ENCODE results near the gene ADD1.

ADD1 gene

DNA sequence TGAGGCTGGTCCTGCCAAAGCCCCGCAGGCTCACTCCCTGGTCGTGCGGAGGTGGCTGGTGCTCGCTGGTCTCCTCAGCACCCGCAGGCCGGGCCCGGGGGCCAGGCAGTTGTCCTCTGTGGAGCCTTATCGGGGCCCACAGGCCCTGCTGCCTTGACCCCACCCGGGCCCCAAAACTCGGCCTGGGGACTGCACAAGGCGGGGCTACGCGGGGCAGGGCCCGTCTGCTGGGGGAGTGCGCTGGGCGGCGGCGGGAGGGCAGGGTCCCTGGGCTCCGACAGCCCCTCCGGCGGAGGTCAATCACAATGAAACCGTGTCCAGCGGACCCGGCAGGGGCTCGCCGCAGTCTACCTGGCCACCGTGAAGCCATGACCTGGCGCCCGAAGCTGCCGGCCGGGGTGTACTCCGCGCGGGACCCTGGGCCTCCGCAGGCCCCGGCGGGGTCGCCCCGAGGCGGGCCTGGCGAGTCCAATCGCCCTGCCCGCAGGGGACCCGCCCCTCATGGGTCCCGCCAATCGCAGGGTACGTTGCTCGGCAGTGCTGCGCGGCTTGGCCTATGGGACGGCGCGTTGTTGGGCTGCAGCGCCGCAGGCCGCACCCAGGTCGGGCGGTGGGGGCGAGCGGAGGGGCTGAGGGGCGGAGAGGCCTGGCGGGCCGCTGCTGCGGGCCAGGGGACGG is at the start of gene ADD1:
TSS of gene ADD1 (plus strand) at position 582 of the 678 bp plus-strand sequence. CDS start 32,072 bp downstream, outside the sequence.
- DNase-seq: peak; percentile 92

GRCh38 chr4:2794486-2795299 is 49.0 kb upstream of the ADD1 start:
- peak; percentile 67 for DNase-seq

- DNase-seq: no peak
Observed at GRCh38 chr4:2795300-2795892, 48.2 kb upstream of the ADD1 start.

- DNase-seq: no peak
Observed at GRCh38 chr4:2795893-2796848, 47.5 kb upstream of the ADD1 start.

DNA sequence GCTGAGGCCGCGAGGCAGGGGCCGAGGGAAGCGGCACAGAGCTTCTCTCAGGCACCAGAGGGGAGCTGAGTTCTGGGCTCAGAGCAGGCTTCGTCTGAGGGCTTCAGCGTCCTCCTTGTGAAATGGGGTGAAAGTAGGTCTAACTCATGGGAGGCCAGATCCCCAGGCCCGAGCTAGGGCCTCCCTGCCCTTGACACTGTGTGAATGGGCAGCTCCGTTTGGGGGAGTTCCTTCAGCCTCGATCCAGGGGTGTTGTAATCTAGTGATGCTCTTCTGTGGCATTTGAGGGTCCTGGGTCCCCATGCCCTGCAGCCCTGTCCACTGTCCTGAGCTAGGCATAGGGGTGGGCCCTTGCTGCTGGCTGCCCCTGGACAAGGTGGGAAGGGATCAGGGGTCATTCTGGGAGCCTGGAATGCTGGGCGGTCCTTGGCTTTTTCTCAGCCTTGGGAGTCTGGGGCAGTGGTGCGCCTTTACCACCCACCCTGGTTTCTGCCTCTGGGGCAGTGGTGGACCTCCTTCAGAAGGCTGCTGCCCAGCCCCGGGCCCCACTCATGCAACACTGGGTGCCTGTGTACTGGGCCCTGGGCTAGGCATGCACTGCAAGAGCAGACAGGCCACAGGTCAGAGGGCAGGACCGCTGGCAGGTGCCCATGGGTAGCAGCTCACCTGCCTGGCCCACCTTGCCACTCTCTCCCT is 46.6 kb upstream of the ADD1 start:
- DNase-seq: no peak

DNA sequence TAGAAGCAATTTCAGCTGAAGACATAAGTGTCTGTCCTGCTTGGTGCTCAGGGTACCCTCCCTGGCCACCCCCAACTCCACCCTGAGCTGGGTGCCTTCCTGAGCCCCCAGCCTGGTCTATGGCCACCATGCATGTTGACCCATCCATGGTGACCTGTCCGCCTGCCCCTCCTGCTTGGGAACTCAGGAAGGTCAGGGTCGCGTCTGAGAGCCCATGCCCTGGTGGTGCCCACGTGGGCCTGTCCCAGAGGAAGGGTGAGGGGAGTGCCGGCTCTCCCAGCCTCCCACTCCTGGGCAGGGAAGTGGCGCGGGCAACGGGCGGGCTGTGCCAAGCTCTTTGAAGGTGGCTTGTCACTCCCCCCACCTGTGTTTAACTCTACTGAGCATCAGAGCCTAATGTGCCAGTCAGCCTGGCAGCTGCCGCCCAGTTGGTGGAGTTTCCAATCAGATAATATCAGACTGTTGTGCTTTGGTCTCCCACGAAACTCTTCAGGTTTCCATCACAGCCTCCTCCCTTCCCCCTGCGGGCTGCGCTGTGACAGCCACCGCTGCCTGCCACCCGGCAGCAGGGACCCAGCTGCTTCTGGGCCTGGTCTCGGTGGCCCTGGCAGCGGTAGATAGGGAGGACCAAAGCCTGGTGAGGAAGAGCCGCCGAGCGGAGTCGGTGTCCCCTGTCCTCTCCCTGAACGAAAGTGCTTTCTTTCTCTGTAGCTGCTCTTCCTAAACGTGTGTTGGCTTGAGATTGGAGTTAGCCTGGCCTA is 45.9 kb upstream of the ADD1 start:
- peak; percentile 46 for DNase-seq

DNA sequence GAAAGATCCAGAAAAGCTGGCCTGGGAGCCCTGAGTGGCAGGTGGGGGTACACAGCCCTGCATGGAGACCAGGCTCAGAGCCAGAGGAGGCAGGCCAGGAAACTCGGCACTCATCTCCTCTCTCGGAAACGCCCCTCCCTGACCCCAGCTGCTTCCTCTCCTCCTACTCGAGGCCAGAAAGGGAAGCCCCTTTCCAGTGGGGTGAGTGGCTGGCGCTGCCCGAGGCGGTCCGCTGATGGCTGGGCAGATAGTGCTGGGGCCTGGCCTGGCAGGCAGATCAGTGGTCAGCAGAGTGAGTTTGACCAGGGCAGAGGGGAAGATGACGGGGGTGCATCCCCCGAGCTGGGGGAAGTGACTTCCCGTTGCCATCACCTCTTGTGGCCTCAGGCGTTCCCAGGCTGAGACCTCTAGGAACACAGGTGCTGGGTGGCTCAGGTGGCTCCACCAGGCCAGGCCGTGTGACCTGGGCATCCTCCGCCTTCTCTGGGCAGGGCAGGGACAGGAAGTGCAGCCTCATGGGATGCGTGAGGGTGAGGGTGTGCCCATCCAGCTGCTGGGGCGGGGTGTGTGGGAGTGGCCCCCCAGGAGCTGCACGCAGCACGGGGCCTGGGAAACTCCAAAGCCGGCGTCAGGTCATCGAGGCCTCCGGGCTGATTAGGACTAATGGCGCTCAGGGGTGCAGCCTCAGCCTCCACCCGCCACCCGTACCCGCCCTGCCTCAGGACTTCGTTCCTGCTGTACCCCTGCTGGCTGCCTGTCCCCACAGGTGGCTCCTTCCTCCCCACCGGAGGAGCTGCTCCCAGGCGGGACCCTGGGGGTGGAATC is 45.0 kb upstream of the ADD1 start:
- peak; percentile 69 for DNase-seq

GRCh38 chr4:2799224-2799911 is 44.3 kb upstream of the ADD1 start:
- DNase-seq: no peak

- no peak for DNase-seq
Observed at GRCh38 chr4:2799971-2800690, 43.5 kb upstream of the ADD1 start.

DNA sequence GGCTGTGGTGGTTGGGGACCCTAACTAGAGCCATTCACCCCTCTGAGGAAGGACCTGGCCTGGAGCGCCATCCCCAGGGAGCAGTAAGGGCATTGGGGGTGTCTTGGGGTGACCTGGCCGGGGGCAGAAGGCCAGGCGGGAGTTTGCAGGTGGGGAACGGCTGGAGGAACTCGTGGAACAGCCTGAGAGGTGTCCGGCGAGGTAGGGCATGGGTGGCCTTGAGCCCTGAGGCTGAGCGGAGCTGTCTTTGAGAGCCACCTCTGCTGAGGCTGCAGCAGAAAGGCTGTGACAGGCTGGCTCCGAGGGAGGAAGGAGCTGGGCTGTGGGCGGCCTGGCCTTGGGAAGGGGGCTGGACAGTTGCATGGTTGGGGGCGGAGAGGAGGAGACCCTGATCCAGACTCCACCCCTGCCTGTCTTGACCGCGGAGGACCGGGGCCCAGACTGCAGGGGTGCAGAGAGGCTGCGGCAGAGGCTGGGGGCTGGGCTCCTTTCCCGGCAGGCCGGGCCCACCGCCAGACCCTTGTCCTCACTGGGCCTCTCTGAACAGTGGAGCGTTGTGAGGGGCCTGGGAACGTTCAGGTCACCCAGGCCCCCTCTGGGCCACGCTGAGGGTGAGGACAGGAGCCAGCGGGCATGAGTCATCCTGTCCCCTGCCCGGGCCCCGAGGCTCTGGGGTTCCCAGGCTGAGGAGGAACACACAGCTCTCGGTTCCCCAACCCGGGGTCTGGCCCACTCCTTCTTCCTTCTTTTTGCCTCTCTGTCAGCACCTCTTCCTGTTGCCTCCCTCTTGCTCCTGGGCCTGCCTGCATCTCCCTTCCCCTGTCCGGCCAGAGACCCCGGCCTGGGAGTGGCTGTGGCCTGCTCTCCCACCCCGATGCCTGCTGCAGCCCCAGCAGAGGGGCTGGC is 42.7 kb upstream of the ADD1 start:
- peak; percentile 77 for DNase-seq

DNA sequence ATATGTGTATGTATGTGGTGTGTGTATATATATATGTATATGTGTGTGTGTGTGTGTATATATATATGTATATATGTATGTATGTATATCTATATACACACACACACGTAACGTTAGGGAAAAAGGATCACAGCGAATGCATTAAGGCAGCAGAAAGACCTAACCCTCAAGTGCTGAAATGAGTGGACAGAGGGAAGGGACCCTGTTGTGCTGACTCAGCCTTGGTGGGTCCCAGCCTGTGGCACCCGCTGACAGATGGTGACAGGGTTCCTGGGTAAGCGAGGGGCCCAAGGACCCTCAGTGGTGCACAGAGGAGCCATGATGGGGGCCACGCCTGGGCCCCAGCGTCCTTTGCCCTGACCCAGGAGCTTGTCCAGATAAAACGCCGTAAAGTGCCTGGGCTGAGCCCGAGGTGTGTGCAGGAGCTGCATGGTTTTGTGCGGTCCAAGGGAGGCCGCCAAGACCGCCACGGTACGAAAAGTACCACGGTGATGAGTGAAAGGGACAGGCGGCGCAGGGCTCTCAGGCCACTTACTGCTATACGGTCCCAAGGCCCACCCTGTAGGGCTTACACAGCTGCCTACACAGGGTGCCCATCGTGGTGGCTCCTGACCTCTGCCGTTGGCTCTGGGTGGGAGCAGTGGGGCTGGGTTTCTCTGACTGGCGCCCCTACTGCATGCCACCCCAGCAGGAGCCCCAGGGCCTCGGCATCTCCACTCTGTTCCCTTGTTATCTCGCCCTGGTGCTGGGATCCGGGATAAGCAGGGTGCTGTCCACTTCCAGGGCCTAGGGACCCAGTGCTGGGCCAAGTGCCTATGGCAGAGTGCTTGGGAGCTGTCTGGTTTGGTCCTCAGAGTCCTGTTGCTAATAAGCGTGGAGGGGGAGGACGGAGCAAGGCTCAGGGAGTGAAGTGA is 40.8 kb upstream of the ADD1 start:
- DNase-seq: peak; percentile 0

- DNase-seq: peak; percentile 70
Observed at GRCh38 chr4:2803624-2804448, 39.8 kb upstream of the ADD1 start.

DNA sequence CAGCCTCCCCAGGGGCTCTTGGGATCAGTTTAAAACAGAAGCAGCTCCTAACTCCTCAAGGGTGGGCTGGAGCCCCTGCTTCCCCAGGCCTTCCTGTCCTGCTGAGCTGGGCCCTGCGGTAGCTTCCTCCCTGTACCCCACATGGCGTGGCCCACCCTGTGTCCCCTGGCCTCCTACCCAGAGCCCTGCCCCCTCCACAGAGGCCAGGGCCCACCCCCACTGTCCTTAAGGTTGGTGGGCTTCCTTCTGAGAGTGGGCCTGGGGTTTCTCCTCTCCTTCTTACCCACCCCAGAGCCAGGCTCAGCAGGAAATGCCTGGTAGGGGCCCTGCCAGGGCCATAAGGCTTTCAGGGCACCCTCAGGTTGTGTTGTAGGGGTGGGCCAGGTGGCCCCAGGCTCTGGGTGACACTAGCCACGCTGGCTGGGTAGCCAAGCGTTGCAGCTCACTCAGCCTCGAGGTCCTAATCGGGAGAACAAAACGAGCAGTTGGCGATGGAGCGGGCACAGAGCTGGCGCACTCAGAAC is 39.1 kb upstream of the ADD1 start:
- DNase-seq: no peak

- DNase-seq: peak; percentile 0
Observed at GRCh38 chr4:2804973-2805501, 38.6 kb upstream of the ADD1 start.

GRCh38 chr4:2805712-2806389 is 37.8 kb upstream of the ADD1 start:
- no peak for DNase-seq
